HG03378 (cell line): ENCODE data around the gene PIK3R1.
"Not testable (repeated sequence)": the region's sequence is repeated elsewhere in the genome, so short reads cannot be mapped to it uniquely, and the experiment has no call there.

Experiments used
- ATAC-seq: cut with Tn5 transposase; IDR thresholded peaks from one replicate; pipeline ENCODE4 v1.9.1; 2021; ENCODE audit warnings: mild to moderate bottlenecking, moderate library complexity; ENCODE audit not compliant: unreplicated experiment

Gene PIK3R1

GRCh38 chr5:68192679-68193060, 22.9 kb upstream of the PIK3R1 start:
- no peak for ATAC-seq

GRCh38 chr5:68193481-68194036, 22.0 kb upstream of the PIK3R1 start:
- no peak for ATAC-seq

GRCh38 chr5:68194386-68194785, 21.2 kb upstream of the PIK3R1 start:
- ATAC-seq = no peak

GRCh38 chr5:68195137-68195536, 20.4 kb upstream of the PIK3R1 start:
- no peak for ATAC-seq

- peak; percentile 99 for ATAC-seq
Observed at GRCh38 chr5:68196876-68197275, 18.7 kb upstream of the PIK3R1 start.

- no peak for ATAC-seq
Observed at GRCh38 chr5:68200288-68200687, 15.3 kb upstream of the PIK3R1 start.

GRCh38 chr5:68210654-68211053, 4.9 kb upstream of the PIK3R1 start:
- ATAC-seq = not testable (repeated sequence)

- no peak for ATAC-seq
Observed at GRCh38 chr5:68214482-68215207, 911 bp upstream of the PIK3R1 start.

GRCh38 chr5:68215898-68216244, 315 bp downstream of the PIK3R1 start:
- peak; percentile 31 for ATAC-seq

- ATAC-seq = peak; percentile 1
Observed at GRCh38 chr5:68216245-68217046, 890 bp downstream of the PIK3R1 start.

GRCh38 chr5:68217047-68217355, 1.4 kb downstream of the PIK3R1 start:
- no peak for ATAC-seq

- no peak for ATAC-seq
Observed at GRCh38 chr5:68217528-68217927, 2.0 kb downstream of the PIK3R1 start.

GRCh38 chr5:68219161-68219816, 3.7 kb downstream of the PIK3R1 start:
- ATAC-seq = no peak

GRCh38 chr5:68220260-68220659, 4.7 kb downstream of the PIK3R1 start:
- ATAC-seq = no peak

- ATAC-seq = no peak
Observed at GRCh38 chr5:68220914-68221313, 5.4 kb downstream of the PIK3R1 start.

GRCh38 chr5:68221488-68221887, 5.9 kb downstream of the PIK3R1 start:
- ATAC-seq = no peak

GRCh38 chr5:68222310-68222709, 6.8 kb downstream of the PIK3R1 start:
- ATAC-seq = no peak

GRCh38 chr5:68222824-68223354, 7.3 kb downstream of the PIK3R1 start:
- ATAC-seq = no peak

GRCh38 chr5:68223904-68224303, 8.3 kb downstream of the PIK3R1 start:
- no peak for ATAC-seq

GRCh38 chr5:68224509-68225187, 9.1 kb downstream of the PIK3R1 start:
- ATAC-seq = no peak
